ENCODE data around the gene EDA.

Gene EDA

GRCh38 chrX:69919749-69920148 is 303.8 kb downstream of the EDA start:
- TF ChIP-seq, protein P1, sequence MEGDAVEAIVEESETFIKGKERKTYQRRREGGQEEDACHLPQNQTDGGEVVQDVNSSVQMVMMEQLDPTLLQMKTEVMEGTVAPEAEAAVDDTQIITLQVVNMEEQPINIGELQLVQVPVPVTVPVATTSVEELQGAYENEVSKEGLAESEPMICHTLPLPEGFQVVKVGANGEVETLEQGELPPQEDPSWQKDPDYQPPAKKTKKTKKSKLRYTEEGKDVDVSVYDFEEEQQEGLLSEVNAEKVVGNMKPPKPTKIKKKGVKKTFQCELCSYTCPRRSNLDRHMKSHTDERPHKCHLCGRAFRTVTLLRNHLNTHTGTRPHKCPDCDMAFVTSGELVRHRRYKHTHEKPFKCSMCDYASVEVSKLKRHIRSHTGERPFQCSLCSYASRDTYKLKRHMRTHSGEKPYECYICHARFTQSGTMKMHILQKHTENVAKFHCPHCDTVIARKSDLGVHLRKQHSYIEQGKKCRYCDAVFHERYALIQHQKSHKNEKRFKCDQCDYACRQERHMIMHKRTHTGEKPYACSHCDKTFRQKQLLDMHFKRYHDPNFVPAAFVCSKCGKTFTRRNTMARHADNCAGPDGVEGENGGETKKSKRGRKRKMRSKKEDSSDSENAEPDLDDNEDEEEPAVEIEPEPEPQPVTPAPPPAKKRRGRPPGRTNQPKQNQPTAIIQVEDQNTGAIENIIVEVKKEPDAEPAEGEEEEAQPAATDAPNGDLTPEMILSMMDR (IDR thresholded peaks at IDR 0.05; ENCODE audit: insufficient read depth, low read depth, low read length, missing control alignments), result no peak
- no peak overlapping the region for H3K4me3 ChIP-seq (ENCODE audit: low read length)
- DNase-seq (ENCODE audit: low read depth), result no peak

DNA sequence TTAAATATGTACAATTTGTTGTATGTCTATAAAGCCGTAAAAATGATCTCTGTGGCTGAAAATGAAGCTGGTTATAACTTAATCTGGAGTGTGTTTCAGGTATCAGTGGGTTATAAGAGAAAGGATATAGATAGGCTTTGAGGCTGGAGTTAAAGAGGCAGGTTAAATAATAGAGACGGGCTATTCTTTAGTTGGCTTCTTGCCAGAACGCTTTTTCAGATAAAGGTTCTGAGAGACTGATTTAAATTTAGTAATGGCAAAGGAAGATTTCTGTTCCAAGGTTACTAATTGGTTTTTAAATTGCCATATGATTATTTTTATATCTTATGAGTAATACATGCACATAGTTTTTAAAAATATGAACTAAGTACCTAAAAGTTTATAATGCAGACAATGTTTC is 316.4 kb downstream of the EDA start:
- no peak overlapping the region for H3K4me3 ChIP-seq (ENCODE audit: low read length)
- TF ChIP-seq, protein P1 (IDR thresholded peaks at IDR 0.05; ENCODE audit: insufficient read depth, low read depth, low read length, missing control alignments), result no peak
- no peak for DNase-seq (ENCODE audit: low read depth)

- TF ChIP-seq, protein P1 (IDR thresholded peaks at IDR 0.05; ENCODE audit: insufficient read depth, low read depth, low read length, missing control alignments), result no peak
- H3K4me3 ChIP-seq (ENCODE audit: low read length), result no peak overlapping the region
- no peak for DNase-seq (ENCODE audit: low read depth)
Observed at GRCh38 chrX:69948276-69948797, 332.4 kb downstream of the EDA start.

GRCh38 chrX:69951753-69952152 is 335.8 kb downstream of the EDA start:
- no peak overlapping the region for H3K4me3 ChIP-seq (ENCODE audit: low read length)
- TF ChIP-seq, protein P1 (IDR thresholded peaks at IDR 0.05; ENCODE audit: insufficient read depth, low read depth, low read length, missing control alignments), result no peak
- no peak for DNase-seq (ENCODE audit: low read depth)

DNA sequence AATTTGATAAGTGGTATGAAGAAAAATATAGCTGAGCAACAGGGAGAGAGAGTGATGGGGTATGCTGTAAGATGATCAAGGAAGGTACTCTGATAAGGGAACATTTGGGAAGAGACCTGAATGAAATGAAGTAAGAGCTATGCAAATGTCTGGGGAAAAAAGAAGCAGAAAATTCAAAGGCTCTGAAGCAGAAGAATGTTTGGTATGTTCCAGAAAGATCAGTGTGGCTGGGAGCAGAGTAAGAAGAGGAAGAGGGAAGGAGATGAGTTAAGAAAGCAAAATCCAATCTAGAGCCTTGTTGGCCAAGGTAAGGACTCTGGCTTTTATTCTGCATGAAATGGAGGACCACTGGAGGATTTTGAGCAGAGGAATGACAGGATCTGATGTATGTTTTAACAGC is 343.8 kb downstream of the EDA start:
- no peak overlapping the region for H3K4me3 ChIP-seq (ENCODE audit: low read length)
- TF ChIP-seq, protein P1 (IDR thresholded peaks at IDR 0.05; ENCODE audit: insufficient read depth, low read depth, low read length, missing control alignments), result no peak
- no peak for DNase-seq (ENCODE audit: low read depth)

DNA sequence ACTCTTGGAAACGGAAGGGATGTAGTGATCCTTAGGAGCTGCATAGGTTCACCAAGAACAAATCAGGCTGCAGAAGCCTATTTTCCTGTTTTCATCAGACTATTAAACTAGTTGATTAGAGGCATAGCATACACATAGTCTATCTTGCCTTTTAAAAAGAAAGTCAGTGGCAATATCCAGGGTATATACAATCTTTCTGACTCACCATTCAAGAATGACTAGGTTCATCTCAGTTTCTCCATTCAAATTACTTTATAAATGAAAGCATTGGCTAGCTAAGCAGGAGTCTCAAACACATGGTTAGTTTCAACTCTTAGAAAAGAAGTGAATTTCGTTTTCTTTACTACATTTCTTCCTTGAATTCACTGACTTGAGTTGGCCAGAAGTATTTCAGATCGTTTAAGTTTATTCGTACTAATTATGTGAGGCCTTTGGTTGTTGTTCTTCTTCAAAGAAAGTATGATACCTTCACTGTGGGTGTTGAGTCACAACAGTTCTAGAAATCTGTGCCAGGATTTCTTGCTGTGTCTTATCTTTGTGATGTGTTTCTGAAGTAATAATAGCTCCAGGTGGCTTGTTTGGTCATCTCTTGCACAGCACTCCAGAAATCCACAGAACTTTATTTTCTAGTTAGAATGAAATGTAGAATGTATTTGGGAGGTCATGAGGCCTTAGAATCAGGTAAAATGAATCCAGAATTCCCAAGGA is 345.6 kb downstream of the EDA start:
- TF ChIP-seq, protein P1 (IDR thresholded peaks at IDR 0.05; ENCODE audit: insufficient read depth, low read depth, low read length, missing control alignments), result no peak
- no peak overlapping the region for H3K4me3 ChIP-seq (ENCODE audit: low read length)
- peak; percentile 0 for DNase-seq (ENCODE audit: low read depth)

DNA sequence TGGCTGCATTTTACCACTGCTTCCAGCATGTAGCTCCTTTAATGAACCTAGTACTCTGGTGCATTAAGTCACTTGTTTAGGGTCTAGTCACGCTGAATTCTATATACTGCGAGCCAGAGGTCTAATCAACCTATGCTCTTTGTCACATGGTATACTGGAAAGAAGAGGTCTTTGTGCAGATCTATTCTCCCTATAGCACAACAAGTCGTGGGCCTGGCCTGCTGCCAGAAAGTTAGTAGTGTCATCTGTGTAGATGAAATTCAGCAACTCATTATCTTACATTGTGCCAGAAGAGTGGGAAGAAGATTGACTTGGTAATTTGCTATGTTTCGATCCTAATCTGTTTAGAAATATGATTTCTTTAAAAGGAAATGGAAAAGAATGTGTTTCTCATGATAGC is 353.0 kb downstream of the EDA start:
- H3K4me3 ChIP-seq (ENCODE audit: low read length), result no peak overlapping the region
- TF ChIP-seq, protein P1 (IDR thresholded peaks at IDR 0.05; ENCODE audit: insufficient read depth, low read depth, low read length, missing control alignments), result no peak
- DNase-seq (ENCODE audit: low read depth), result no peak
